GM18517 (cell line): ENCODE data around the gene LINC01488.

Experiments used
- ATAC-seq: cut with Tn5 transposase; IDR thresholded peaks from one replicate; pipeline ENCODE4 v1.9.1; 2021; ENCODE audit warnings: mild to moderate bottlenecking, moderate library complexity; ENCODE audit not compliant: unreplicated experiment

LINC01488 gene

GRCh38 chr11:69444381-69445130 is 36.9 kb upstream of the LINC01488 start:
- ATAC-seq: no peak

- ATAC-seq: no peak
Measured at GRCh38 chr11:69445131-69445470, 36.4 kb upstream of the LINC01488 start.

- no peak for ATAC-seq
Measured at GRCh38 chr11:69446108-69446507, 35.4 kb upstream of the LINC01488 start.

GRCh38 chr11:69447786-69448185 is 33.7 kb upstream of the LINC01488 start:
- ATAC-seq: no peak

GRCh38 chr11:69448471-69449284 is 32.8 kb upstream of the LINC01488 start:
- no peak for ATAC-seq

GRCh38 chr11:69449320-69450063 is 32.0 kb upstream of the LINC01488 start:
- no peak for ATAC-seq

- ATAC-seq: no peak
Measured at GRCh38 chr11:69450064-69450856, 31.2 kb upstream of the LINC01488 start.

GRCh38 chr11:69450857-69451220 is 30.6 kb upstream of the LINC01488 start:
- no peak for ATAC-seq

- no peak for ATAC-seq
Measured at GRCh38 chr11:69451289-69451688, 30.2 kb upstream of the LINC01488 start.

GRCh38 chr11:69452206-69452987 is 29.1 kb upstream of the LINC01488 start:
- ATAC-seq: no peak

- ATAC-seq: no peak
Measured at GRCh38 chr11:69453151-69453550, 28.3 kb upstream of the LINC01488 start.

GRCh38 chr11:69454018-69454417 is 27.4 kb upstream of the LINC01488 start:
- no peak for ATAC-seq

GRCh38 chr11:69455969-69456368 is 25.5 kb upstream of the LINC01488 start:
- ATAC-seq: no peak

- no peak for ATAC-seq
Measured at GRCh38 chr11:69456712-69457111, 24.8 kb upstream of the LINC01488 start.

GRCh38 chr11:69459848-69460539 is 21.5 kb upstream of the LINC01488 start:
- no peak for ATAC-seq

- ATAC-seq: no peak
Measured at GRCh38 chr11:69460540-69461257, 20.8 kb upstream of the LINC01488 start.

GRCh38 chr11:69461272-69461962 is 20.0 kb upstream of the LINC01488 start:
- ATAC-seq: no peak
